ENCODE results near the gene RUNX2. TPM values are rescaled to one million over a fixed set of nuclear protein-coding genes. Genes with fewer than 3 reads are reported as not detected.
A peak's percentile ranks its signal among the peaks of the same experiment; 100 is the strongest.

The RUNX2 gene
- total RNA-seq, 2 experiments from 2014 or later = 8.0 to 9.3 TPM

- intact Hi-C loops (cut with micrococcal nuclease) = no loop called here
- no peak overlapping the region for H3K4me3 Mint-ChIP-seq
- ChIA-PET CTCF (no interaction called here), POLR2A (no interaction called here)
- ATAC-seq (peak; percentile 29), DNase-seq (no peak)
- H3K9me3 Mint-ChIP-seq = no peaks in the 10 kb centered on the region
- H3K27ac Mint-ChIP-seq = no peak overlapping the region
- no peak for TF ChIP-seq CTCF (IDR thresholded peaks at IDR 0.05)
- H3K27me3 Mint-ChIP-seq = no peaks in the 10 kb centered on the region
- peaks cover 80% of the 10 kb centered on the region for H3K4me1 Mint-ChIP-seq (ENCODE audit: low read depth)
- H3K36me3 Mint-ChIP-seq (ENCODE audit: low read depth) = no peaks in the 10 kb centered on the region
Observed at GRCh38 chr6:45590226-45590625, 262.1 kb downstream of the RUNX2 start.

- no peak for ATAC-seq
- DNase-seq = no peak
- no peaks in the 10 kb centered on the region for H3K36me3 Mint-ChIP-seq (ENCODE audit: low read depth)
- TF ChIP-seq CTCF (IDR thresholded peaks at IDR 0.05) = no peak
- no peaks in the 10 kb centered on the region for H3K9me3 Mint-ChIP-seq
- intact Hi-C loops (cut with micrococcal nuclease) = no loop called here
- ChIA-PET CTCF (no interaction called here), POLR2A (interaction anchor here (0.6 kb wide), 1 partner anchor 660 kb away, joined by 3 read pairs; no protein-coding TSS in a partner anchor)
- H3K27ac Mint-ChIP-seq = peak overlapping the region; percentile 5
- H3K27me3 Mint-ChIP-seq = no peaks in the 10 kb centered on the region
- H3K4me1 Mint-ChIP-seq (ENCODE audit: low read depth) = peaks cover 79% of the 10 kb centered on the region
- no peak overlapping the region for H3K4me3 Mint-ChIP-seq
Observed at GRCh38 chr6:45590696-45591184, 262.6 kb downstream of the RUNX2 start.

GRCh38 chr6:45591306-45591705 is 263.2 kb downstream of the RUNX2 start:
- no peak overlapping the region for H3K27ac Mint-ChIP-seq
- ChIA-PET POLR2A (interaction anchor here (0.6 kb wide), 1 partner anchor 661 kb away, joined by 3 read pairs; no protein-coding TSS in a partner anchor), CTCF (no interaction called here)

GRCh38 chr6:45591890-45592289 is 263.8 kb downstream of the RUNX2 start:
- H3K36me3 Mint-ChIP-seq (ENCODE audit: low read depth) = no peaks in the 10 kb centered on the region
- intact Hi-C loops (cut with micrococcal nuclease) = no loop called here
- no peaks in the 10 kb centered on the region for H3K9me3 Mint-ChIP-seq
- CTCF ChIA-PET = no interaction called here
- H3K27ac Mint-ChIP-seq = no peak overlapping the region
- ATAC-seq (no peak), DNase-seq (no peak)
- POLR2A ChIA-PET = no interaction called here
- H3K4me1 Mint-ChIP-seq (ENCODE audit: low read depth) = peaks cover 69% of the 10 kb centered on the region
- H3K27me3 Mint-ChIP-seq = no peaks in the 10 kb centered on the region
- no peak overlapping the region for H3K4me3 Mint-ChIP-seq
- no peak for TF ChIP-seq CTCF (IDR thresholded peaks at IDR 0.05)

More at GRCh38 chr6:45591306-45591705, 263.2 kb downstream of the RUNX2 start:
- H3K36me3 Mint-ChIP-seq (ENCODE audit: low read depth) = no peaks in the 10 kb centered on the region
- peaks cover 74% of the 10 kb centered on the region for H3K4me1 Mint-ChIP-seq (ENCODE audit: low read depth)
- intact Hi-C loops (cut with micrococcal nuclease) = no loop called here
- no peaks in the 10 kb centered on the region for H3K9me3 Mint-ChIP-seq
- ATAC-seq = no peak
- no peak overlapping the region for H3K4me3 Mint-ChIP-seq
- DNase-seq = no peak
- no peak for TF ChIP-seq CTCF (IDR thresholded peaks at IDR 0.05)
- no peaks in the 10 kb centered on the region for H3K27me3 Mint-ChIP-seq

- Mint-ChIP-seq H3K4me1 (ENCODE audit: low read depth) (peaks cover 58% of the 10 kb centered on the region), H3K27ac (no peak overlapping the region), H3K36me3 (ENCODE audit: low read depth) (no peaks in the 10 kb centered on the region), H3K9me3 (no peaks in the 10 kb centered on the region), H3K27me3 (no peaks in the 10 kb centered on the region), H3K4me3 (no peak overlapping the region)
- ChIA-PET CTCF (no interaction called here), POLR2A (no interaction called here)
- DNase-seq = no peak
- TF ChIP-seq CTCF (IDR thresholded peaks at IDR 0.05) = no peak
- ATAC-seq = no peak
- intact Hi-C loops (cut with micrococcal nuclease) = no loop called here
Observed at GRCh38 chr6:45592991-45593390, 264.9 kb downstream of the RUNX2 start.
